ENCODE data around the gene CBLL2.

CBLL2 gene

DNA sequence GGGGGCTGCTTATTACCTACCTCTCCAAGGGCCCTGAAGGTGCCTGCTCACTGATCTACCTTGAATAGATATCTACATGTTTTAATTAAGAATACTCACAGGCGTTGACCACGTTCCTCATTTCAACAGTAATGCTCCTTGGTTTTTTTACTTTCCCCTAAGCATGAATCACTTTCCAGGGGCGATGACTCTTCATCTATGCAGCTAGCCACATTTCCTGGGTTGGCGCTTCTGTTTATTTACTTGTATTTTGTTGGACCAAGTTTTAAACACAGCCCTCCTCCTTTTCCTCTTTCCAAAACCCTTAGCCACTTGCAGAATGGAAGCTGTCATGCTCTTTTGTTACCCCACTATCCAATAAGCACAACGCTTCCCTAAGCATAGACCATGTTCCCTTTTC is 50.8 kb downstream of the CBLL2 start:
- H2AFZ ChIP-seq (ENCODE audit: low read depth, low read length, severe bottlenecking), result no peak overlapping the region
- H3K9me2 ChIP-seq (replicated peaks; ENCODE audit: insufficient read depth, low read length), result no peaks in the 10 kb centered on the region
- no peak overlapping the region for H3K27ac ChIP-seq (ENCODE audit: low read depth, low read length)
- H3K9ac ChIP-seq (ENCODE audit: low read length), result no peak overlapping the region
- no peaks in the 10 kb centered on the region for H4K20me1 ChIP-seq (ENCODE audit: low read depth, low read length)
- H3K27me3 ChIP-seq (ENCODE audit: low read length), result no peaks in the 10 kb centered on the region
- H3K4me3 ChIP-seq (ENCODE audit: insufficient read depth, low read length, poor library complexity, severe bottlenecking), result no peak overlapping the region
- H3K79me2 ChIP-seq (ENCODE audit: insufficient read depth, low read length), result no peaks in the 10 kb centered on the region
- H3K4me2 ChIP-seq (ENCODE audit: low read depth, low read length, poor library complexity, severe bottlenecking), result no peak overlapping the region
- no peaks in the 10 kb centered on the region for H3K9me3 ChIP-seq (ENCODE audit: insufficient read depth, low read length)
- H3F3A ChIP-seq (ENCODE audit: insufficient read depth), result no peaks in the 10 kb centered on the region
- TF ChIP-seq EZH2phosphoT487 (conservative IDR thresholded peaks at IDR 0.05; ENCODE audit: low read length), result no peak
- TF ChIP-seq, protein P1, sequence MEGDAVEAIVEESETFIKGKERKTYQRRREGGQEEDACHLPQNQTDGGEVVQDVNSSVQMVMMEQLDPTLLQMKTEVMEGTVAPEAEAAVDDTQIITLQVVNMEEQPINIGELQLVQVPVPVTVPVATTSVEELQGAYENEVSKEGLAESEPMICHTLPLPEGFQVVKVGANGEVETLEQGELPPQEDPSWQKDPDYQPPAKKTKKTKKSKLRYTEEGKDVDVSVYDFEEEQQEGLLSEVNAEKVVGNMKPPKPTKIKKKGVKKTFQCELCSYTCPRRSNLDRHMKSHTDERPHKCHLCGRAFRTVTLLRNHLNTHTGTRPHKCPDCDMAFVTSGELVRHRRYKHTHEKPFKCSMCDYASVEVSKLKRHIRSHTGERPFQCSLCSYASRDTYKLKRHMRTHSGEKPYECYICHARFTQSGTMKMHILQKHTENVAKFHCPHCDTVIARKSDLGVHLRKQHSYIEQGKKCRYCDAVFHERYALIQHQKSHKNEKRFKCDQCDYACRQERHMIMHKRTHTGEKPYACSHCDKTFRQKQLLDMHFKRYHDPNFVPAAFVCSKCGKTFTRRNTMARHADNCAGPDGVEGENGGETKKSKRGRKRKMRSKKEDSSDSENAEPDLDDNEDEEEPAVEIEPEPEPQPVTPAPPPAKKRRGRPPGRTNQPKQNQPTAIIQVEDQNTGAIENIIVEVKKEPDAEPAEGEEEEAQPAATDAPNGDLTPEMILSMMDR (IDR thresholded peaks at IDR 0.05; ENCODE audit: insufficient read depth, low read length, poor library complexity, severe bottlenecking), result no peak
- no peaks in the 10 kb centered on the region for H3K36me3 ChIP-seq (ENCODE audit: low read length)

Measured in SU-DHL-6 (cell line).